DMS153 (cell line): Measurements from ENCODE around the gene SMIM35.

Experiments used
- DNase-seq: peaks from one replicate; lab custom pipeline; 2025; lab: John Stamatoyannopoulos, UW

SMIM35 gene

GRCh38 chr11:118057251-118058145 is 29.3 kb downstream of the SMIM35 start:
- no peak for DNase-seq

- no peak for DNase-seq
Observed at GRCh38 chr11:118056806-118057205, 30.0 kb downstream of the SMIM35 start.

GRCh38 chr11:118055966-118056365 is 30.8 kb downstream of the SMIM35 start:
- DNase-seq, result no peak

GRCh38 chr11:118054712-118055640 is 31.8 kb downstream of the SMIM35 start:
- DNase-seq, result no peak

DNA sequence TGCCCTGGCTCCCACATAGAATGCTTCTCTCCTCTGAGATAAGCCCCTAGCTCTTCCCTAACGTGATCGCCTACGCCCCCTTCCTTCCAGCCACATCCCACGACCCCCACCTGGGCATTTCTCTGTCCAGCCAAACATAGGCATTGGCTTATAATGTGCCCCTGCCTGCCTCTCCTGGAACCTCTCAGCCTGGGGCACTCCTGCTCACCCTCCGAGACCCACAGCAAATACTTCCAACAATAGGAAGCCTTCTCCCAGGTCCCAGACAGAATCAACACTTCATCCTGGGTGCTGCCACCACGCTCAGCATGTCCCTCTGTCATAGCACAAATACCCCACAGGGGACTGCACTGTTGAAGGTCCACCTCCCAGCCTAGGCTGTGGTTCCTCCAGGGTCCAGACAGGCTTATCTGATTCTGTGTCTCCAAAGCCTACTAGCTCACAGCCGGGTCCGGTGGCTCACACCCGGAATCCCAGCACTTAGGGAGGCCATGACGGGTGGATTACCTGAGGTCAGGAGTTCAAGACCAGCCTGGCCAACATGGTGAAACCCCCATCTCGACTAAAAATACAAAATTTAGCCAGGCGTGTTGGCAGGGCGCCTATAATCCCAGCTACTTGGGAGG is 34.1 kb downstream of the SMIM35 start:
- DNase-seq, result no peak

DNA sequence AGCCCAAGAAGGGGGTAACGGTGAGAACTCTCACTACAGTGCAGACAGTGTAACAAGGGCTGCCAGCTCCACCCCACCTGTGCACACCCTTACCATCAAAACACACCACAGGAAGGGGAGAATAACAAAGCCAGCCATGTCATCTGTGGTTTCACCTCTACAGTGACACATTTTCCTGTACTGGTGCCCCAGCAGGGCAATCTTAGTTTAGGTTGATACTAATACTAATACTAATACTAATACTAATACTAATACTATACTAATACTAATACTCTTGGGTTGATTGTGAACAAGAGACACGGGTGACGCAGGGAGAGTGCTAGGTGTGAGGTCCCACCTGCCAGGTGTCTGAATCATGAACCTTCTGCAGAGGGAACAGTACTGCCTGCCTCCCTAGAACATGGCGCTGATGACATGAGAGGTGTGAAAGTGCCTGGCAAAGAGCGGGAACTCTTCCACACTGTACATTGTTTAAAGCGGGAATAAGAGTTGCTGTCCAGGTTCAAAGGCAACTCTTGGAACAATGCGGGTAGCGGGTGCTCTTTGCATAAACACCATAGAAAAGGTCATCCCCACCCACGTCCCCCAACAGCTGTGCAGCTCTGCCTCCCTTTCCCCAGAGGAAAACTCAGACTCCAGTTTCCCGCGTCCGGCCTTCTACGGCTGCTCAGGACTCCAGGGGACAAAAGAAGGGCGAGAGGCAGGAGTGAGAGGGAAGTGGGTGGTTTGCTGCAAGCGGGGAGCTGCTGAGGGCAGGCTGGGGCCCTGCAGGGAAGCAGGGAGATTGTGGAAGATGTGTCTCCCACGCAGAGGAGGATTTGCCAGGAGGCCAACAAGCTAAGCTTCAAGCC is 34.9 kb downstream of the SMIM35 start:
- no peak for DNase-seq

DNA sequence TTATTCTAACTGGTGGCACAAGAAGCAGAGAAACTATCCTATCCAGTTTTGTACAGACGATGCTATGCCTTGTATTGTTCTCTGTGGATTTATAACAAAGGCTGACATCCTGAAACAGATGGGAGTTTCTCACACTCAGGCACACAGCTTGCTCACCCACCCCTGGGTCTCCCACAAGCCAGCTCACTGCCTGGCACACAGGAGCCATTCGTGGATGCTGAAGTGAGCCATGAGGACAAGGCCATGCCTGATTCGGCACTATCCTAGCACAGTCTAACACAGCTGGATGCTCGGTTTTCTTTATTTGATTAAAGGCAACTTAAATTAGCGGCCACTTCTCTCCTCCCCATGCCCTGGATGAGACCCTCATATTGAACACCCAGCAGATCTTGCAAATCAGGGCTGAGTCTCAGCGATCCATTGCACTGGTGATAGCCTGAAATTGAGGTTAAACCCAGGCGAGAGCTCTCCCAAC is 35.6 kb downstream of the SMIM35 start:
- DNase-seq, result no peak

DNA sequence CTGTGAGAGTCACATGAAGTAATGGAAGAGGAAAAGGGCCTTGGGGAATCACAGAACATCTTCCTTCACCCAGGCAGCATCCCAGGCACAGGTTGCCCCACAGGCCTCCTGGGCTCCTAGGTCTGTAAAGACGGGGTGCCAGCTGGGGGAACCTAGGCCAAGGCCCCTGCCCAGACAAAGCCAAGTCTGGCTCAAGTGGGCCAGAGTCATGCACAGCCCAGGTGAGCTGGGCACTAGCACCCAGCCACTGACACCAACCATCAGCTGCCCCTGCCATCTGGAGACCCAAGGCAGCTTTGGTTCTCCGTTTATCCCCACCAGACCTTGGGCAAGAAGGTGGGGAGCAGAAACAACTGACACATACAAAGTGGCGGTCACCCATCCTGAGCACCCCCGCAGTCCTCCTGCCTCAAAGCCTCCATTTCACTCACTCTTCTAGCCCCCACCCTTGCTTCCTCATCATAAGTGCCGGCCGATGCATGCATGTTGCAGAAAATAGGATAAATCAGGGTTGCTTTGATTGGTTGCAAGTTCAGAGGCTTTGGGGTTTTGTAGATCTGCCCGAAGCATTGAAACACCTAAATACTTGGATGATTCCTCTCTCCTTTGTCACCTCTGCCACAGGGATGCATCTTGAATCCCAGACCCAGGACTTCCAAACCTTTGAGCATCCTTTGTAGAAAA is 36.4 kb downstream of the SMIM35 start:
- DNase-seq, result no peak

GRCh38 chr11:118049771-118050170 is 37.0 kb downstream of the SMIM35 start:
- DNase-seq, result no peak

- DNase-seq, result no peak
Observed at GRCh38 chr11:118048472-118049370, 38.0 kb downstream of the SMIM35 start.

DNA sequence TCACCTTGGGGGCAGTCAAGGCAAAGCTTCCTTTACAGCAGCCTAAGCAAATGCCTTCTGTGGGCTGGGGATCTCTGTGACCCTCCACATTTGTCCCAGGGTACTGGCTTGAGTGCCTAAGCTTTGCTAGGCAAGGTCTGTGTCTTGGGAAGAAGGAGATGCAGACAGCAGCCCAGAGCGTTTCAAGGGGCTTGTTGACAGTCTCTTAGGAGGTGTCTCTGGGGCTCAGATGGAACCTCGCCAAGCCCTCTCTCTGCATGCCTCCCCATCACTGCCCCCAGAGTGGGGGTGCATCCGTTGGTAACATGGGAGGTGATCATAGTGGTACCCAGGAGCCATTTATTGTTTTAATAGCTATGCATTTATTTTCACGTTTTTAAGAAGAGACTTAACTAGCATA is 39.0 kb downstream of the SMIM35 start:
- DNase-seq, result no peak

GRCh38 chr11:118046964-118047700 is 39.6 kb downstream of the SMIM35 start:
- no peak for DNase-seq

- no peak for DNase-seq
Observed at GRCh38 chr11:118046051-118046963, 40.5 kb downstream of the SMIM35 start.

GRCh38 chr11:118045191-118045590 is 41.6 kb downstream of the SMIM35 start:
- peak; percentile 19 for DNase-seq

GRCh38 chr11:118042796-118043195 is 44.0 kb downstream of the SMIM35 start:
- DNase-seq, result no peak

DNA sequence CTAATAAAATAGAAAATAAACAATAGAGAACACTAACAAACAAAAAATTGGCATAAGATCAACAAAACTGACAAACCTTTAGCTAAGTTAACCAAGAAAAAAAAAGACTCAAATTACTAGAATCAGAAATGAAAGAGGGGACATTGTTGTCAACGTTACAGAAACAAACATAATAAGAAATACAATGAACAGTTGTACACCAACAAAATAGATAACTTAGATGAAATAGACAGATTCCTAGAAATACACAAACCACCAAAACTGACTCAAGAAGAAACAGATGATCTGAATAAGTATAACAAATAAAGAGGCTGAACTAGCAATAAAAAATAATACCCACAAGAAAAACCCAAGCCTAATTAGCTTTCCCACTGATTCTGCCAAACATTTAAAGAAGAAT is 44.6 kb downstream of the SMIM35 start:
- no peak for DNase-seq

DNA sequence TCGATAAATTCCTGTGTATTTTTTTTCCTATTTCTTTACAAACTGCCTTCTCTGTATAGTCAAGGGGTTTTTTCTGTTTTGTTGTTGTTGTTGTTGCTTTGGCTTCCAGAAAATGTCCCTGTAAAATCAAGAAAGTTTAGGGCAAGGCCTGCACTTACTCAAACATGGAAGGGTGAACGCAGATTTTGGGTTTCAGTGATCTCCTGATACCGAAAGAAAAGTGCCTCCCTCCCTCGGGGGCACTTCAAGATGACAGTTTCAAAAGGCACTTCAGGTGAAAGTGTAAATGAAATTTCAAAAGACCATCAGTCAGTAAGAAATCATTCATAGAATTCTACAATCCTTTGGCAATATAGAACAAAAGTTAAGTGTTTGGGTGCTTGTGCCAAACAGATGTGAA is 53.3 kb downstream of the SMIM35 start:
- DNase-seq, result no peak

- DNase-seq, result no peak
Observed at GRCh38 chr11:118028626-118029025, 58.1 kb downstream of the SMIM35 start.
